ENCODE measurements around the gene TGFB2.

TGFB2 gene

DNA sequence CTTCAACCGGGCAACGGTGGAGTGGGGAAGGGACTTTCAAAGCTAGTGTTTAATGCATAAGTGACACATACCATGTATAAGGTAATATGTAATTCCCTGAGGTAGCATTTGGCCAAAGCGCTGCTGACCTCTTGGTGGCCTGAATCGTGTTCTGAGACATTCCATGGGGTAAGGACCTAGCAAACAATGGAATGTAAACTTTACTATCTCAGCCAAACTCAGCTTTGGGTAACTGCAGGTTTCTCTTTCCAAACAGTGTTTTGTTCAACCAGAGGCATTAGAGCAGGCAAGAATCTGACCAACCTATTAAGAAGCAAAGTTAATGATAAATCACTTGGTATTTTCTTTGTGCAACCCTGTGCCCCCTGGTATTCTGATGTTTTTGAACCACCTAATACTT is 22.0 kb downstream of the TGFB2 start:
- Histone ChIP-seq H3K4me3 (replicated peaks; ENCODE audit: low read depth, low read length) (no peak overlapping the region), H3K36me3 (ENCODE audit: control insufficient read depth, insufficient read depth, low read length) (no peaks in the 10 kb centered on the region), H3K27me3 (replicated peaks; ENCODE audit: control insufficient read depth, insufficient read depth, low read length) (no peaks in the 10 kb centered on the region)
- no peak for DNase-seq (ENCODE audit: extremely low read depth, insufficient read length)
- TF ChIP-seq, protein P1, sequence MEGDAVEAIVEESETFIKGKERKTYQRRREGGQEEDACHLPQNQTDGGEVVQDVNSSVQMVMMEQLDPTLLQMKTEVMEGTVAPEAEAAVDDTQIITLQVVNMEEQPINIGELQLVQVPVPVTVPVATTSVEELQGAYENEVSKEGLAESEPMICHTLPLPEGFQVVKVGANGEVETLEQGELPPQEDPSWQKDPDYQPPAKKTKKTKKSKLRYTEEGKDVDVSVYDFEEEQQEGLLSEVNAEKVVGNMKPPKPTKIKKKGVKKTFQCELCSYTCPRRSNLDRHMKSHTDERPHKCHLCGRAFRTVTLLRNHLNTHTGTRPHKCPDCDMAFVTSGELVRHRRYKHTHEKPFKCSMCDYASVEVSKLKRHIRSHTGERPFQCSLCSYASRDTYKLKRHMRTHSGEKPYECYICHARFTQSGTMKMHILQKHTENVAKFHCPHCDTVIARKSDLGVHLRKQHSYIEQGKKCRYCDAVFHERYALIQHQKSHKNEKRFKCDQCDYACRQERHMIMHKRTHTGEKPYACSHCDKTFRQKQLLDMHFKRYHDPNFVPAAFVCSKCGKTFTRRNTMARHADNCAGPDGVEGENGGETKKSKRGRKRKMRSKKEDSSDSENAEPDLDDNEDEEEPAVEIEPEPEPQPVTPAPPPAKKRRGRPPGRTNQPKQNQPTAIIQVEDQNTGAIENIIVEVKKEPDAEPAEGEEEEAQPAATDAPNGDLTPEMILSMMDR (IDR thresholded peaks at IDR 0.05; ENCODE audit: insufficient read depth, low read length, poor library complexity, severe bottlenecking), result no peak

DNA sequence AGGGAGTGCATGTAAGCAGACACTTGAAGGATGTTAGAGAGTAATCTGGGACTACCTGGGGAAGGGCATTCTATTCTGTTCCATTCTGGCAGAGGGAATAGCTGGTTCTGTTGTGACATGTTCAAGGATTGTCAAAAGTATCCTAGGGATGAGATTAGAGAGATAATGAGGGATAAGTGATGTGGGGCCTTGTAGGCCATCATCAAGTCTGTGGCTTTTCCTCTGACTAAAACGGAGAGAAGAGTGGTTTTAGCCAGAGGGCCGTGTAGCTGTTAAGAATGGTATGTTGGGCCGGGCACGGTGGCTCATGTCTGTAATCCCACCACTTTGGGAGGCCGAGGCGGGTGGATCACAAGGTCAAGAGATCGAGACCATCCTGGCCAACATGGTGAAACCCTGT is 23.6 kb downstream of the TGFB2 start:
- Histone ChIP-seq H3K4me3 (replicated peaks; ENCODE audit: low read depth, low read length) (no peak overlapping the region), H3K36me3 (ENCODE audit: control insufficient read depth, insufficient read depth, low read length) (no peaks in the 10 kb centered on the region), H3K27me3 (replicated peaks; ENCODE audit: control insufficient read depth, insufficient read depth, low read length) (no peaks in the 10 kb centered on the region)
- DNase-seq (ENCODE audit: extremely low read depth, insufficient read length), result no peak
- TF ChIP-seq, protein P1 (IDR thresholded peaks at IDR 0.05; ENCODE audit: insufficient read depth, low read length, poor library complexity, severe bottlenecking), result no peak

DNA sequence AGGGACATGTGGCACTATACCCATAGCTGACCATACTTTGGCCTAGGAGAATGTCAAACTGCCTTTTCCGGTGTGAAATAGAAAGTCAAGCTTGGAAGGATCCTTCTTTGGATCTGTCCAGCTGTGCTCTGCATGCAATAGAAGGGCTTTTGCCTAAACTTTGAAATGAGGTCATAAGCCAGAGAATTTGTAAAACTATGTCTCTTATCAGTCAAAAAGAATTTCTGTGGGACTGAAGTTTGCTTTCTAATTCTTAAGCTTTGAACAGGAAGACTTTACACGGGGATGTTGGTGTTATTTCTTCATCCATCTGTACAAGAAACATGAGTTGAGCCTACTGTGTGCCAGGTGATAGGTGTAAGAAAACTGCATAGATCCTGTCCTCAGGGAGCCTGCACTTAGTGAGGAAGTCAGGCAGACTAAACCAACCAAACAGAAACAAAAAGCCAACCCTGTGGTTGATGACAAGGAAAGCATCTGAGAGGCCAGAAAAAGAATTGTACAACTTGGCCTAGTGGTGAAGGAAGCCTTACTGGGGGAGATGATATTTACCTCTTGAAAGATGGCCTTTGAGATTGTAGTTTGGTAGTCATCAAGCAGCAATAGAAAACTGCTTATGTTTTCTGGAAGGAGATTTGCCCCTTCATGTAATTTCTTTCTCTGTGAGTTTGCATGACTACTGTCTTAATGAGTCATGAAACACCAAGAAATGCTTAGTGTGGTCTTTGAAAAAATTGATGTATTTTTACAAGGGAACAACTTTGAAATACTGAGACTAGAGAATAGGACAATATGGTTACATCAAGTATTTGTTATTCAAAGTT is 24.8 kb downstream of the TGFB2 start:
- no peak overlapping the region for H3K4me3 ChIP-seq (replicated peaks; ENCODE audit: low read depth, low read length)
- no peak for DNase-seq (ENCODE audit: extremely low read depth, insufficient read length)
- H3K36me3 ChIP-seq (ENCODE audit: control insufficient read depth, insufficient read depth, low read length), result no peaks in the 10 kb centered on the region
- TF ChIP-seq, protein P1 (IDR thresholded peaks at IDR 0.05; ENCODE audit: insufficient read depth, low read length, poor library complexity, severe bottlenecking), result no peak
- H3K27me3 ChIP-seq (replicated peaks; ENCODE audit: control insufficient read depth, insufficient read depth, low read length), result no peaks in the 10 kb centered on the region

DNA sequence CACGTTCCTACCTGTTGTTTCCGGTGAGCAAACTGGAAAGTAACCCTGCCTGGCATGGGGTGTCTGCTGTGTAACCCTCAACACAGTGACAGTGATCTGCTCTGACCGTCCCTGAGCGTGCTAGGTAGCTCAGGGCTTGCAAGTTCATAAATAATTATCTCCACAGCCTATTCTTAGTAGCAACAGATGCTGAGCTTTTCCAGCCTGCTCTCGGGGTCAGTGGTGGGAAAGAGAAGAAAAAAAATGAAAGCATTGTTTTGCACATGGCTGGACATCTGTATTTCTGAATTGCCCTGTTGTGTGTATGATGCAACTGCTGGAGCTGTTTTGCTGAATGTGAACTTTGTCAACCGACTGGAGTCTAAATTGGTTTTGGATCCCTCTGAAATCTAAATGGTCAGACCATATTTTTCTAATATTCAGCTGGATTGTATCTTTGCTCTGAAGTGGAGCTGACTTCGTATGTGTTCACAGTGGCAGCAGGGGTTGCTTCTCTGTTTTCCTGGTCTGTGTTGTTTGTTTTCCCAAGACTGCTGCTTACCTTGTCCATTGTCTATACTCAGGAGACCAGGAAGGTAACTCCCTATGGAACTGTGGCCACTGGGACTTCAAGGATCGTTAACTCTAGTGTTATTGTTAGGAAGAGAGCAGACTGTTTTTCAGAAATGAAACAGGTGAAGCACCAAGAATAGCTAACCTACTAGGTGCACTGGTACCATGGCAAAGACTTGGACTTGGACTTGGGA is 27.0 kb downstream of the TGFB2 start:
- Histone ChIP-seq H3K36me3 (ENCODE audit: control insufficient read depth, insufficient read depth, low read length) (no peaks in the 10 kb centered on the region), H3K27me3 (replicated peaks; ENCODE audit: control insufficient read depth, insufficient read depth, low read length) (no peaks in the 10 kb centered on the region), H3K4me3 (replicated peaks; ENCODE audit: low read depth, low read length) (no peak overlapping the region)
- no peak for DNase-seq (ENCODE audit: extremely low read depth, insufficient read length)
- TF ChIP-seq, protein P1 (IDR thresholded peaks at IDR 0.05; ENCODE audit: insufficient read depth, low read length, poor library complexity, severe bottlenecking), result no peak

DNA sequence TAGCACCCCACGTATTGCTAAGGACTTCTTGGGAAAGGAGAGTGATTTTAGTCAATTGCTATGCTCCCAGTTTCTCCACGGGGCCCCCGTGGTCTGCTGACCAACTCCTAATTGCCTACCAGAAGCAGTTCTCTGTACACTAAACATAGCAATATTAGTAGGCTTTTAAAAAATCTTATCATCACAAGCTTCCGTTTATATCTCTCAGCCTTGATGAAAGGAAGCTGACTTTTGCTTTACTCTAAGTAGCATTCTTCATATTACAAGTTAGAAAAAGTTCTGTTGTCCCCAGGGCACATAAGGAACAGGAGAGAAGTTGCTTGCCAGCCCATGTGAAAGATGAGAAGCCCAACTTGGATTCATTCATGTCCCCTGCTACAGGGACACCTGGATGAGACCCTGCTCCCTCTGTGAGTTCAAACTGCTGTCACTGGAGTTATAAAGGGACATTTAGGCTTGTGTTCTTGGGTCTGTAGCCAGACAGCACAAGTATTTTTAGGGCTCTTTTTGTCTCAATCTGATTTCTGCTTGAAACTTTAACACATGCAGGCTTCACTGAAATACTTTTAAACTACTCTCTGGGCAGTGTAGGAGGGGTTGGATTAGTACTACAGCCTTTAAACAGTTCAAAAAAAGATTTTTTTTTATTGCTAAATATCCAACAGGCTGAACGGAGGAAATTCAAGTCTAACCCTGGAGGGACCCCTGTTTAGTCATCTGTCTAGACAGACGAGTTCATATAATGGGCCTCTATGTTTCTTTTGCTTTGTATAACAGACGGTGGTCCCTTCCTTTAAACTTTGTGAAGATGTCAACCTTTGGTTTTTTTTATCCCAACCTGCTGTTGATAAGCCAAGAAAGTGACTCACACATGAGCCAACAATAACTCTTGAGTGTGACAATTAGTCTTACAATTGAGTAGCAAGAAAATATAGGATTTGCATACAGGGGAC is 29.5 kb downstream of the TGFB2 start:
- DNase-seq (ENCODE audit: extremely low read depth, insufficient read length), result no peak
- Histone ChIP-seq H3K36me3 (ENCODE audit: control insufficient read depth, insufficient read depth, low read length) (no peaks in the 10 kb centered on the region), H3K4me3 (replicated peaks; ENCODE audit: low read depth, low read length) (no peak overlapping the region), H3K27me3 (replicated peaks; ENCODE audit: control insufficient read depth, insufficient read depth, low read length) (no peaks in the 10 kb centered on the region)
- TF ChIP-seq, protein P1 (IDR thresholded peaks at IDR 0.05; ENCODE audit: insufficient read depth, low read length, poor library complexity, severe bottlenecking), result no peak
